ENCODE measurements around the gene ZGPAT.

The ZGPAT gene

GRCh38 chr20:63740070-63740626 lies 32.3 kb downstream of the ZGPAT start:
- Histone ChIP-seq H3K36me3 (ENCODE audit: insufficient read depth, low read length) (peaks cover 17% of the 10 kb centered on the region; the same call in 1 of the 2 replicates), H2AFZ (ENCODE audit: low read length) (peak overlapping the region; percentile 30; the same call in 1 of the 2 replicates), H3F3A (ENCODE audit: low read depth) (0 out of 2 replicates have a peak, but pooled peaks cover 7% of the 10 kb centered on the region), H3K79me2 (ENCODE audit: insufficient read depth, low read length) (peaks cover 38% of the 10 kb centered on the region), H3K27me3 (ENCODE audit: insufficient read depth, low read length, poor library complexity, severe bottlenecking) (no peaks in the 10 kb centered on the region), H3K9me2 (replicated peaks; ENCODE audit: low read depth, low read length) (no peaks in the 10 kb centered on the region), H3K4me3 (ENCODE audit: low read length, poor library complexity, severe bottlenecking) (peak overlapping the region; percentile 88), H4K20me1 (ENCODE audit: insufficient read depth, low read length, poor library complexity, severe bottlenecking) (peaks cover 32% of the 10 kb centered on the region), H3K4me1 (ENCODE audit: insufficient read depth, low read length, poor library complexity, severe bottlenecking) (peaks cover 38% of the 10 kb centered on the region), H3K9ac (ENCODE audit: low read depth, low read length, poor library complexity, severe bottlenecking) (peak overlapping the region; percentile 92), H3K4me2 (ENCODE audit: low read depth, low read length, poor library complexity, severe bottlenecking) (peak overlapping the region; percentile 73), H3K9me3 (ENCODE audit: insufficient read depth, low read depth, low read length) (no peaks in the 10 kb centered on the region)
- TF ChIP-seq EZH2phosphoT487 (IDR thresholded peaks at IDR 0.05; ENCODE audit: borderline replicate concordance) = no peak
- TF ChIP-seq CTCF (conservative IDR thresholded peaks at IDR 0.05; ENCODE audit: low read length) = no peak

GRCh38 chr20:63740627-63741353 lies 33.0 kb downstream of the ZGPAT start:
- Histone ChIP-seq H4K20me1 (ENCODE audit: insufficient read depth, low read length, poor library complexity, severe bottlenecking) (peaks cover 32% of the 10 kb centered on the region), H3K36me3 (ENCODE audit: insufficient read depth, low read length) (peaks cover 13% of the 10 kb centered on the region; the same call in 1 of the 2 replicates), H2AFZ (ENCODE audit: low read length) (peak overlapping the region; percentile 30; the same call in 1 of the 2 replicates), H3K27me3 (ENCODE audit: insufficient read depth, low read length, poor library complexity, severe bottlenecking) (no peaks in the 10 kb centered on the region), H3K4me1 (ENCODE audit: insufficient read depth, low read length, poor library complexity, severe bottlenecking) (peaks cover 33% of the 10 kb centered on the region), H3K4me3 (ENCODE audit: low read length, poor library complexity, severe bottlenecking) (peak overlapping the region; percentile 88), H3K9ac (ENCODE audit: low read depth, low read length, poor library complexity, severe bottlenecking) (peak overlapping the region; percentile 92), H3K9me3 (ENCODE audit: insufficient read depth, low read depth, low read length) (no peaks in the 10 kb centered on the region), H3K4me2 (ENCODE audit: low read depth, low read length, poor library complexity, severe bottlenecking) (peak overlapping the region; percentile 73), H3K79me2 (ENCODE audit: insufficient read depth, low read length) (peaks cover 38% of the 10 kb centered on the region), H3F3A (ENCODE audit: low read depth) (0 out of 2 replicates have a peak, but pooled peaks cover 7% of the 10 kb centered on the region), H3K9me2 (replicated peaks; ENCODE audit: low read depth, low read length) (no peaks in the 10 kb centered on the region)
- TF ChIP-seq EZH2phosphoT487 (IDR thresholded peaks at IDR 0.05; ENCODE audit: borderline replicate concordance) (no peak), CTCF (conservative IDR thresholded peaks at IDR 0.05; ENCODE audit: low read length) (no peak)

GRCh38 chr20:63741354-63741675 lies 33.5 kb downstream of the ZGPAT start:
- Histone ChIP-seq H3K79me2 (ENCODE audit: insufficient read depth, low read length) (peaks cover 38% of the 10 kb centered on the region), H3K36me3 (ENCODE audit: insufficient read depth, low read length) (peaks cover 13% of the 10 kb centered on the region; the same call in 1 of the 2 replicates), H2AFZ (ENCODE audit: low read length) (no peak overlapping the region), H4K20me1 (ENCODE audit: insufficient read depth, low read length, poor library complexity, severe bottlenecking) (peaks cover 32% of the 10 kb centered on the region), H3K9ac (ENCODE audit: low read depth, low read length, poor library complexity, severe bottlenecking) (peak overlapping the region; percentile 92), H3K4me1 (ENCODE audit: insufficient read depth, low read length, poor library complexity, severe bottlenecking) (peaks cover 27% of the 10 kb centered on the region), H3K9me2 (replicated peaks; ENCODE audit: low read depth, low read length) (no peaks in the 10 kb centered on the region), H3K9me3 (ENCODE audit: insufficient read depth, low read depth, low read length) (no peaks in the 10 kb centered on the region), H3F3A (ENCODE audit: low read depth) (0 out of 2 replicates have a peak, but pooled peaks cover 7% of the 10 kb centered on the region), H3K4me3 (ENCODE audit: low read length, poor library complexity, severe bottlenecking) (peak overlapping the region; percentile 88), H3K4me2 (ENCODE audit: low read depth, low read length, poor library complexity, severe bottlenecking) (peak overlapping the region; percentile 73), H3K27me3 (ENCODE audit: insufficient read depth, low read length, poor library complexity, severe bottlenecking) (no peaks in the 10 kb centered on the region)
- TF ChIP-seq CTCF (conservative IDR thresholded peaks at IDR 0.05; ENCODE audit: low read length) (no peak), EZH2phosphoT487 (IDR thresholded peaks at IDR 0.05; ENCODE audit: borderline replicate concordance) (no peak)
